Ovary (tissue), 3 donors: ENCODE measurements around the gene OPCML.

Experiments
- CTCF ChIP-seq, 3 donors: fragments of 450-650 bp in 2 of 3; fragments of 200-600 bp in 1 of 3; IDR thresholded peaks; one replicate each; pipeline versions ENCODE4 v1.5.1 to v1.8.0; 2016 to 2022; ENCODE audit warnings: antibody characterized with exemption in 3 of 3, mild to moderate bottlenecking in 1 of 3
- EP300 ChIP-seq: sonication (generic); formaldehyde crosslinking; IDR thresholded peaks from one replicate; pipeline ENCODE4 v1.6.1; 2017; ENCODE audit warnings: antibody characterized with exemption
- POLR2A ChIP-seq: fragments of 450-650 bp; IDR thresholded peaks from one replicate; pipeline ENCODE4 v1.6.1; 2017; ENCODE audit warnings: antibody characterized with exemption, mild to moderate bottlenecking, moderate library complexity
- donor health status: DM: no; HTN: no; CAD: no.

GRCh38 chr11:132367293-132367692, 1165.0 kb downstream of the OPCML start:
- no peak for TF ChIP-seq POLR2A
- no peak for TF ChIP-seq CTCF (IDR thresholded peaks at IDR 0.05)
- TF ChIP-seq EP300: no peak
